Chondrocyte (in vitro differentiated cells): ENCODE data around the gene MICAL3. TPM values are rescaled to one million over a fixed set of nuclear protein-coding genes. Genes with fewer than 3 reads are reported as not detected.
A peak's percentile ranks its signal among the peaks of the same experiment; 100 is the strongest.

ENCODE experiments used
- DNase-seq: peaks from one replicate; pipeline ENCODE4 v3.0.0; 2021; ENCODE audit warnings: mixed read lengths, low spot score
- H3K27ac Mint-ChIP-seq: one replicate; pipeline ENCODE4 v1.8.0; 2021; ENCODE audit warnings: mild to moderate bottlenecking, moderate library complexity, mixed read lengths; ENCODE audit not compliant: unreplicated experiment
- H3K27me3 Mint-ChIP-seq: 2 replicates; pipeline ENCODE4 v1.8.0; 2021; ENCODE audit warnings: low read depth, mixed read lengths
- H3K36me3 Mint-ChIP-seq: 2 replicates; pipeline ENCODE4 v1.8.0; 2021; ENCODE audit warnings: low read depth, mixed read lengths
- H3K4me1 Mint-ChIP-seq: 2 replicates; pipeline ENCODE4 v1.8.0; 2021; ENCODE audit warnings: low read depth, mild to moderate bottlenecking, mixed read lengths
- H3K4me3 Mint-ChIP-seq: one replicate; pipeline ENCODE4 v1.8.0; 2021; ENCODE audit warnings: mild to moderate bottlenecking, moderate library complexity, mixed read lengths; ENCODE audit not compliant: unreplicated experiment
- H3K9me3 Mint-ChIP-seq: 2 replicates; pipeline ENCODE4 v1.8.0; 2021; ENCODE audit warnings: low read depth, mixed read lengths
- total RNA-seq: library from RNA; stranded (reverse); gene quantifications from 3 replicates; pipeline ENCODE4 v1.2.1, GENCODE V29; 2021
- TF ChIP-seq, protein P1 (sequence below): fragments of 200-600 bp; sonication (generic); IDR thresholded peaks from 2 replicates; pipeline ENCODE4 v1.5.0; 2021; ENCODE audit warnings: antibody characterized with exemption, mild to moderate bottlenecking, moderate library complexity

Gene MICAL3
- total RNA-seq, 1 donor from 2014 or later = 68.2 TPM

GRCh38 chr22:17772249-17772957 lies 252.0 kb downstream of the MICAL3 start:
- Mint-ChIP-seq H3K27ac (no peak overlapping the region), H3K4me1 (peaks cover 17% of the 10 kb centered on the region), H3K27me3 (no peaks in the 10 kb centered on the region), H3K36me3 (no peaks in the 10 kb centered on the region), H3K9me3 (no peaks in the 10 kb centered on the region), H3K4me3 (peak overlapping the region; percentile 73)
- TF ChIP-seq, protein P1, sequence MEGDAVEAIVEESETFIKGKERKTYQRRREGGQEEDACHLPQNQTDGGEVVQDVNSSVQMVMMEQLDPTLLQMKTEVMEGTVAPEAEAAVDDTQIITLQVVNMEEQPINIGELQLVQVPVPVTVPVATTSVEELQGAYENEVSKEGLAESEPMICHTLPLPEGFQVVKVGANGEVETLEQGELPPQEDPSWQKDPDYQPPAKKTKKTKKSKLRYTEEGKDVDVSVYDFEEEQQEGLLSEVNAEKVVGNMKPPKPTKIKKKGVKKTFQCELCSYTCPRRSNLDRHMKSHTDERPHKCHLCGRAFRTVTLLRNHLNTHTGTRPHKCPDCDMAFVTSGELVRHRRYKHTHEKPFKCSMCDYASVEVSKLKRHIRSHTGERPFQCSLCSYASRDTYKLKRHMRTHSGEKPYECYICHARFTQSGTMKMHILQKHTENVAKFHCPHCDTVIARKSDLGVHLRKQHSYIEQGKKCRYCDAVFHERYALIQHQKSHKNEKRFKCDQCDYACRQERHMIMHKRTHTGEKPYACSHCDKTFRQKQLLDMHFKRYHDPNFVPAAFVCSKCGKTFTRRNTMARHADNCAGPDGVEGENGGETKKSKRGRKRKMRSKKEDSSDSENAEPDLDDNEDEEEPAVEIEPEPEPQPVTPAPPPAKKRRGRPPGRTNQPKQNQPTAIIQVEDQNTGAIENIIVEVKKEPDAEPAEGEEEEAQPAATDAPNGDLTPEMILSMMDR = peak; percentile 19
- no peak for DNase-seq

DNA sequence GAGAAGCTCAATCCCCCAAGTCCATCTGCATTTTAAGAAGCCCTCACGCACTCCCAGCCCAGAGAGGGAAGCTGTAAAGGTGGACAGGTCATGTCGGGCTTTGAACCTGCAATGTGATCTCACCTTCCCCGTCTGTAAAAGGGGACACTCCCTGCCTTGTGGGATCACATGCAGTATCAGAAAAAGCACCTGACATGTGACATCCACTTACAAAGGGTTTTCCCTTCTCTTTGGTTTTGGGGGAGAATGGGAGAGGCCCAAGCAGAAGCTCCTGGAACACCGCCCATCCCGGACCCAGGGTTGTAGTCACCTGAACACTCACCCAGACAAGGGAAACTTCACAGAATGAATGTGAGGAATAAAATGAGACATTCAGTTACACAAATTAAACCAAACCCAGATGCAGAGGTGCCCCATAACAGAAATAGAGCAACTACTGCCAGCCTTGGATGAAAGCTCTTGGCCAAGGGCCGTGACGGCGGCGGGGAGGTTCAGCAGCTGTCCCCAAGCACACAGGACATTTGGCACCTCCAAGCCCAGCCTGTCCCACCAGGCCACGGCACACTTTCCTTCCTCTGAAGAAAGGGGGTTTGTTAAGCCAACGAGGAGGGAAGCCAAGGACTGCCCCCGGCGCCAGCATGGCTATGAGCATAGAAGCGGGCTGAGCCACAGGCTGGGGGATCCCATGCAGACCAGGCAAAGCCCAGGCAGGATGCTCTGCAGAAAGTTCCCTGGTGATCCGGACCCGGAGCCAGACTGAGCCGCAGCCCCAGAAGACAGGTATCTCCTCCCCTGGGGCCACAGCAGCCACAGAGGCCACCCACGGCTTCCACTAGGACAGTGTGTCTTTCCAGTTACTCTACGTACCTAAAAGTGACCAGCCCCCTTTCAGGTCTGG lies 253.9 kb downstream of the MICAL3 start:
- H3K36me3 Mint-ChIP-seq = no peaks in the 10 kb centered on the region
- no peaks in the 10 kb centered on the region for H3K27me3 Mint-ChIP-seq
- H3K4me1 Mint-ChIP-seq = peaks cover 17% of the 10 kb centered on the region
- no peak for DNase-seq
- H3K27ac Mint-ChIP-seq = no peak overlapping the region
- H3K4me3 Mint-ChIP-seq = no peak overlapping the region
- TF ChIP-seq, protein P1 = no peak
- no peaks in the 10 kb centered on the region for H3K9me3 Mint-ChIP-seq

DNA sequence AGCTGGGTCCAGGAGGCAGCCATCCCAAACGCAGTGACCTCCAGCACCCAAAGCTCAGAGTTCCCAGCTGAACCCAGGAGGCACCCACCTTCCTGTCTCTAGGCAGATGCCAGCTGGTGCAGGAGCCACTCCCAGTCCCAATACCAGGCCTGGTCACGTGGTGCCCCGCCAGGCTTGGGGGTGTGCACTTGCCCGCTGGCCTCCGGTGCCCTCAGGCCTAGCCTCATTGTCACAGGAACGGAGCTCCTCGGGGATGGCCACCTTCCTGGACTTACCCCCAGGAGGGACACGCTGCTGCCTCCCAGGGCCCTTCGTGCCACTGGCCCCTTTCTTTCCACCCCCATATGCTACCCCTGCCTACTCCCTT lies 254.7 kb downstream of the MICAL3 start:
- Mint-ChIP-seq H3K27ac (no peak overlapping the region), H3K27me3 (no peaks in the 10 kb centered on the region), H3K4me1 (peaks cover 17% of the 10 kb centered on the region), H3K36me3 (no peaks in the 10 kb centered on the region), H3K4me3 (no peak overlapping the region), H3K9me3 (no peaks in the 10 kb centered on the region)
- TF ChIP-seq, protein P1 = no peak
- no peak for DNase-seq

DNA sequence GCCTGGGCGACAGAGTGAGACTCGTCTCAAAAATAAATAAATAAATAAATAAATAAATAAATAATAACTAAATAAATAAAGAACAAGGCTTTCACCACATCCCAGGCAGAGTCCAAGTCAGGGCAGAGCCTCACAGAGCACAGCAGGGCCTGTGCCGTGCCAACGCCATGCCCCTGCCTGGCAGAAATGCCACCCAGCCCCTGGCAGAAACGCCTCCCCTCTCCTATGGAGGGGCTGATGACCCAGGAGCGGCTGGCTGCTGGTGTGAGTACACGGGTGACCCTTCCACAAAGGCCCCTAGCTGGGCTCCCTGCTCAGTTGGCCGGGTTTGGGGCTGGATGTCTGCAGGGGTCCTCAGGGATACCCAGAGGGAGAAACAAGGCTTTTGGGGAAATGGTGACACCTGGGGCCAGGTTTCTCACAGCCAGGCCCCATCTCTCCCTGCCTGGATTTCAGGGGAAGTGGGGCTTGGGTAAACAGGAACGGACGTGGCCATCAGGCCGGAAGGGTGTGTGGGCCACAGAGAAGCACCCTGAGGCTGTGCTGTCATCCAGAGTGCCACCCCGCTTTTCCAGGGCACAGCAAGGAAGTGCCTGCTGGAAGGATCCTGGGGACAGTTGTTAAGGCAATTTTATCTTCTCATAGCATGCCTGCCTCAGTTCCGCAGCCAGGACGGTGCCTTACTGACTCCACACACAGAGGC lies 255.2 kb downstream of the MICAL3 start:
- H3K4me3 Mint-ChIP-seq = no peak overlapping the region
- H3K36me3 Mint-ChIP-seq = no peaks in the 10 kb centered on the region
- no peaks in the 10 kb centered on the region for H3K9me3 Mint-ChIP-seq
- H3K27ac Mint-ChIP-seq = no peak overlapping the region
- no peaks in the 10 kb centered on the region for H3K27me3 Mint-ChIP-seq
- no peak for DNase-seq
- TF ChIP-seq, protein P1 = no peak
- peaks cover 17% of the 10 kb centered on the region for H3K4me1 Mint-ChIP-seq
